GM08714 (cell line): ENCODE data around the gene PRSS48.
"Not testable (repeated sequence)": the region's sequence is repeated elsewhere in the genome, so short reads cannot be mapped to it uniquely, and the experiment has no call there.

Experiments used
- H3K4me3 ChIP-seq: fragments of 200-500 bp; sonication (Bioruptor generic); 2 replicates; pipeline ENCODE4 v1.5.1; 2014; ENCODE audit warnings: mild to moderate bottlenecking, low read length, inconsistent platforms
- ZNF274 ChIP-seq: IDR thresholded peaks from 2 replicates; pipeline ENCODE4 v1.6.1; 2012; ENCODE audit warnings: mild to moderate bottlenecking, low read depth, low read length

The PRSS48 gene

GRCh38 chr4:151319490-151319889 is 42.5 kb downstream of the PRSS48 start:
- no peak overlapping the region for H3K4me3 ChIP-seq
- TF ChIP-seq ZNF274, result no peak

GRCh38 chr4:151321586-151321985 is 44.6 kb downstream of the PRSS48 start:
- H3K4me3 ChIP-seq, result no peak overlapping the region
- no peak for TF ChIP-seq ZNF274

- H3K4me3 ChIP-seq, result not testable (repeated sequence)
Observed at GRCh38 chr4:151322161-151322560, 45.2 kb downstream of the PRSS48 start.

GRCh38 chr4:151322570-151322969 is 45.6 kb downstream of the PRSS48 start:
- TF ChIP-seq ZNF274, result no peak
- H3K4me3 ChIP-seq, result no peak overlapping the region

- H3K4me3 ChIP-seq, result no peak overlapping the region; the same call in 1 of the 2 replicates
- TF ChIP-seq ZNF274, result no peak
Observed at GRCh38 chr4:151323667-151324066, 46.7 kb downstream of the PRSS48 start.

- H3K4me3 ChIP-seq, result no peak overlapping the region
Observed at GRCh38 chr4:151324124-151324751, 47.3 kb downstream of the PRSS48 start.

GRCh38 chr4:151324752-151325110 is 47.8 kb downstream of the PRSS48 start:
- no peak for TF ChIP-seq ZNF274
- H3K4me3 ChIP-seq, result peak overlapping the region; percentile 17; the same call in 1 of the 2 replicates

More at GRCh38 chr4:151324124-151324751, 47.3 kb downstream of the PRSS48 start:
- no peak for TF ChIP-seq ZNF274

- H3K4me3 ChIP-seq, result peak within 1 kb of the TSS; percentile 17; the same call in 1 of the 2 replicates
- TF ChIP-seq ZNF274, result no peak
Observed at GRCh38 chr4:151325111-151325948, 48.4 kb downstream of the PRSS48 start, which contains the start of gene SH3D19. Gene SH3D19 (minus strand): TSS chr4:151325605. CDS start chr4:151325352, 253 bp downstream.

GRCh38 chr4:151325949-151326246 is 48.9 kb downstream of the PRSS48 start:
- no peak overlapping the region for H3K4me3 ChIP-seq
- no peak for TF ChIP-seq ZNF274

- no peak for TF ChIP-seq ZNF274
- H3K4me3 ChIP-seq, result no peak overlapping the region
Observed at GRCh38 chr4:151329217-151330007, 52.5 kb downstream of the PRSS48 start.

- no peak overlapping the region for H3K4me3 ChIP-seq
- no peak for TF ChIP-seq ZNF274
Observed at GRCh38 chr4:151331276-151332042, 54.5 kb downstream of the PRSS48 start.

GRCh38 chr4:151339467-151339866 is 62.5 kb downstream of the PRSS48 start:
- no peak for TF ChIP-seq ZNF274
- no peak overlapping the region for H3K4me3 ChIP-seq

- no peak for TF ChIP-seq ZNF274
Observed at GRCh38 chr4:151340751-151341385, 63.9 kb downstream of the PRSS48 start.

More at GRCh38 chr4:151340751-151341385, 63.9 kb downstream of the PRSS48 start:
- H3K4me3 ChIP-seq, result no peak overlapping the region
